HG03575 (cell line): ENCODE measurements around the gene RUNX3.
"Not testable (repeated sequence)": the region's sequence is repeated elsewhere in the genome, so short reads cannot be mapped to it uniquely, and the experiment has no call there.

Experiments
- ATAC-seq: cut with Tn5 transposase; IDR thresholded peaks from one replicate; pipeline ENCODE4 v1.9.1; 2021; ENCODE audit not compliant: unreplicated experiment, insufficient number of reproducible peaks, low FRiP score; ENCODE audit errors: extremely low read depth

Gene RUNX3

DNA sequence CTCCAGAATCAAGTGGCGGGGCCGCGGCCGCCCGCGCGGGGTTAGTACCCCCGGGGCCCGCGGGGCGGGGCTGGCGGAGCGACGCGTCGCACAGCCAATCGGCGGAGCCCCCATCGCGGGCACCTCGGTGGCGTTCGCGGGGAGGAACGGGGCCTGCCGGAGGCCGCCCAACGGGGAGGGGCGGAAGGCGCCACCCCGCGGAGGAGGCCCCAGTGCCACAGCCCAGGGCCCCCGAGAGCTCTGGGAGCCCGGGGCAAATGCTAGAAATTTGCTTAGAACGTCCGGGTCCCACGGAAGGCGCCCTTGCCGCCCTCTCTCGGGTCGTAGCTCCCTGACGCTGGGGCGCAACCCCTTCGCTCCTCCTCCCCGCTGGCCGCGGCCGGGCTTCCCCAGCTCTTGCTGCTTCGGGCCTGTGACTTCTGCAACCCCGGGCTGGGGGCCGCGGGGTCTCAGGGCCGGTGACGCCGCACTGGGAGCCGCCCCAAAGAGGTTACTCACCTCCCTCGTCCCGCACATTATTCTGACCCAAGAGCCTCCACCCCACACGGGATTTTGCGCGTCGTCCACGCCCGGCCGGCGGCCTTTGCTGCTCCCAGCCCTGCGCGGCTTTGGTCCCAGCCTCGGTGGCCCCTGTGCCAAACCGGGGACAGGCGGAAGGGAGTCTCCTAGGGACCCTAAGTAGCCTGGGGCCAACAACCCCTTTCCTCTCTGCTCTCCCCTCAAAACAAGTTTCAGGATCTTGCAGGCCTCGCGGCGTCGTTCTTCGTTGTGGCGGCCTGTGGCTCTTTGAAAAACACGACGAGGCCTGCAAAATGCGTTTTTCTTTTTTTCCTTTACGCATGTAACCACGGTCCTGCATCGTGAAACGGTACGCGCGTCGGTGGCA is at the start of gene RUNX3:
Gene RUNX3 (minus strand): TSS at position 17 of the 886 bp plus-strand sequence. CDS start 408 bp downstream, outside the sequence.
- ATAC-seq: peak; percentile 61

DNA sequence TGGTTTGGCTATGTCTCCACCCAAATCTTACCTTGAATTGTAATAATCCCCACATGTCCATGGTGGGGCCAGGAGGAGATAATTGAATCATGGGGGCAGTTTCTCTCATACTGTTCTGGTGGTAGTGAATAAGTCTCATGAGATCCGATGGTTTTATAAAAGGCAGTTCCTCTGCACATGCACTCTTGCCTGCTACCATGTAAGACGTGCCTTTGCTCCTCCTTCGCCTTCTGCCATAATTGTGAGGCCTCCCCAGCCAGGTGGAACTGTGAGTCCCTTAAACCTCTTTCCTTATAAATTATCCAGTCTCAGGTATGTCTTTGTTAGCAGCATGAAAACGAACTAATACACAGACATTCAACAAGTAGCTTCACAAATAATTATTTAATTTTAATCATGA is 49.2 kb upstream of the RUNX3 start:
- not testable (repeated sequence) for ATAC-seq

DNA sequence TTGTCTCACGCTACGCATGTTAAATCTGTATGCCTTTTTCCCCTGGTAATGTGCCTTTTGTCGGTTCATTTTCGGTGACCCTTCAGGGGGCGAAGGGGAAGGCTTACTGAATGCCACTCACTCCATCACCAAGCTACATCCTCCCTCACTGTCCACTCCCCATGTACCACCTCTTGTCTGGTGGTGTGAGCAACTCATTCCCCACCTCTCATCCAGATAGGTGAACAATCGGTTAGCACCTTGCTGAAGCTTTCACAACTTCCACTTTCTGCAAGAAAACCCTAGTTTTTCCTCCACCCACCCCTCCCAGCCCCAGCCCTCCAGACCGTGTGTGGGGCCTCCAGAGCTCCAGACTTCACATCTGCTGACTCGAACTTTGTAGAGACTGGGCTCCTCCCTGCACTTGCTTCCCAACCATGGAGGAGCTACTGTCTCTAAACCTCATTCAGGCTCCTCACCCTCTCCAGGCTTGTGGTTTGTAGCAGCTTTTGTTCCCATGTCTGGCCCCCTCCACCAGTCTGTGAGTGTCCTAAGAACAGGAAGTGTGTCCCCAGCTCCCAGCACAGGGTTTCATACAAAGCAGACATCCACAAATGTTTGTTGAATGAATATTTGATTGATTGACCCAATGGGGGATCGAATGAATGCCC is 48.4 kb upstream of the RUNX3 start:
- ATAC-seq: no peak

DNA sequence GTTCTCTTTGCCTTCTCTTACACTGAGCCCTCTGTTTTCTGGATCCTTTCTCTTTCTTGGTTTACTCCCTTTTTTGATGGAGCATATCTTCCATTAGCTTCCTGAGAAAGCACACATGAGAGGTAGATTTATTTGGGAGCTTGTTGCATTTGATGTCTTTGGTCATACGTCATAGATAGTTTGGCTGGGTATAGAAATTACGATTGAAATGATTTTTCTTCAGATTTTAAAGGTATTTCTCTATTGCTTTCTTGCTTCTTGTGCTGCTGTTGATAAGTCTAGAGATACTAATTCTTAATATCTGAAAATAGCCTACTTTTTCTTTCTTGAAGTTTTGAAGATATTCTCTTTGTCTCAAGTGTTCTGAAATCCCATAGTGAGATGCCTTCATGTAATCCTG is 45.3 kb upstream of the RUNX3 start:
- ATAC-seq: no peak

DNA sequence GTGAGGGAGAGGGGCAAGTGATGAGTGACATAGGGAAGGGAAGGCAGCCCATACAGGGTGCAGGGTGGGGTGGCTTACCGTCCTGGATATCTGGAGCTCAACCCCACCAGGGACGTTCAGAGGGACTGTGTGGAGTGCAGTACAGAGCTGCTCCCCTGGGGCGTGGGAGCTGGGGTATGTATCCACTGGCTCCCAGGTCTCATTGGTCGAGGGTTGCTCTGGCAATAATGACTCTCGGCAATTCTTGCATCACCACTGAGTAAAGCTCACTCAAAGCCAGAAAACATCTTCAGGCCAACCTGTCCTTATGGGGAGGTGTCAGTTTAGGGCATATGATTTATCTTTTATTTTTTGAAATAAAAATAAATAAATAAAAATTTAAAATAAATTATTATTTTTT is 43.2 kb upstream of the RUNX3 start:
- no peak for ATAC-seq

DNA sequence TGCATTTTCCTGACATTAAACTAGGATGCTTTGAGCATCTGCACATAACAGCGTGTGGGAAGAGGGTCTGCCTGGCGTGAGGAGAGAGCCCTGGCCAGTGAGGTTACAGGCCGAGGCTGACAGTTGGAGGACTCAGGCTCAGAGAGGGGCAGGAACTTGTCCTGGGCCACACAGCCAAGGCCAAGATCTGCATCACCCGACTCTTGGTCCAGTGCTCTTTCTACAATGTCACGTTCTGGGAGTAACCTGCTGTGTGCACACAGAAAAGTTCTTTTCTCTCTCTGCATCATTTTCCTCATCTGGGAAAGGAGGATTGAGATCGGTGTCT is 42.8 kb upstream of the RUNX3 start:
- ATAC-seq: no peak

DNA sequence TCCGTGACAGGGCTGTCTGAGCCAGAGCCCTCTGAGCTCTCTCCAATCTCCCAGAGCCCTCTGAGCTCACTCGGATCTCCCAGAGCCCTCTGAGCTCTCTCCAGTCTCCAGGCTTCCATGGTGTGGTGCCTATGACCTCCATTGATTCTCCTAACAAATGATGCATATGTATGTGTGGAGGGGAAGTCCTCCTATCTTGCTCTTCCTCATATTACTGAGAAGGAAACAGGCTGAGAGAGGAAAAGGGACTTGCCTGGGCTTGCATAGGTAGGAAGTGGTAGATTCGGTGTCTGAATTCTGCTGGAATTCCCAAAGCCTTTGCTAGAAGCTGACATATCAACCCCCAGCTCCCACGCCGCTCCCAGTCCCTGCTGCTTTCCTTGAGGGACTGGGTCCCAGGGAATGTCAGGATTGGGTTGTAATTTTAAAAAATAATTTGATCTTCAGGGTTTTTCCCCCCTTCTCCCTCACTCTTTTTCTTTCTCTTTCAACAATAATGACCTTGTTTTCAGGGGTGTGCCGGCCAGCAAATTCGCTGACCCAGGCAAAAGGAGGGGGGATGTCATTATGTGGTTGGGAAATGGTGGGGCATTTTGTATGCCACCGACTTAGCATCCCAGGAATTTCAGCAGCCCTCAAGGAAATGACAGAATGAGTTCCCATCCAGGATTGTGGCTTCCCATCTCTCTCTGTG is 42.3 kb upstream of the RUNX3 start:
- no peak for ATAC-seq

DNA sequence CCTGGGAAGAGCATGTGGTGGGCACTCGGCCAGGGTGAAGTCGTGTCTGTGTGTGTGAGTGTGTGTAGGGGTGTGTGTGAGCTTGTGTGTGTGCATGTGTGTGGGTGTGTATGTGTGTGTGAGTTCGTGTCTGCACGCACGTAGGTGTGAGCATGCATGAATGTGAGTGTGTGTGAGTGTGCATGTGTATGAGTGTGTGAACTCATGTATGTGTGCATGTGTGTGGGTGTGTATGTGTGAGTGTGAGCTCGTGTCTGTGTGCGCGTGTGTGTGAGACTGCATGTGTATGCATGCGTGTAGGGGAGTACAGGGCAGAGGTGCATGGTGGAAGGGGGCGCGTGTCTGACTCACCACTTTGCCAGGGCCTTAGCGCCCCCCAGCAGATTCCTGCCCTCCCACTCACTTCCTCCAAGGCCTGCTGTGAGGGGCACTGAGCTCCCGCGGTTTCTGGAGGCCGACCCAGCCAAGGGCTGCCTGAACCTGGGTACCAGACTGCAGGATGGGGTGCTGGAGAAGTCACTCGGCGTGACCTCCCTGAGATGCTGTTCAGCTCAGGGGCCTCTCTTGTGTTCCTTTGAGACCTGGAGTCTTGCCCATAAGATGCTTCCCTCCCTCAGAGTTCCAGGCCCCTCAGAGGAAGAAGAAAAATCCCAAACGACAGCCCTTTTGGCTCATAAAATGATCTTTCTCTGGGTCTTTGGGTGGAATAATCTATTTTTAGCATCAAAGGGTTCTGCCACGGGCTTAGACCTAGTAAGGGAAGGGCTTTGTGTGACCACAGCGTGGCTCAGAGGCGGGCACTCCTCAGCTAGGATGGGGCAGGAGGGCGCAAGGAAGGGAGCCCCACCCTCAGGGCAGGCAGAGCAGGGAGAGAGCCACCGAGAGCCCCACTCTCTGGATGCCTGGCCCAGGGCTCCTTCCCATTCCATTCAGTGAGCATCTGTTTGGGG is 41.1 kb upstream of the RUNX3 start:
- no peak for ATAC-seq

DNA sequence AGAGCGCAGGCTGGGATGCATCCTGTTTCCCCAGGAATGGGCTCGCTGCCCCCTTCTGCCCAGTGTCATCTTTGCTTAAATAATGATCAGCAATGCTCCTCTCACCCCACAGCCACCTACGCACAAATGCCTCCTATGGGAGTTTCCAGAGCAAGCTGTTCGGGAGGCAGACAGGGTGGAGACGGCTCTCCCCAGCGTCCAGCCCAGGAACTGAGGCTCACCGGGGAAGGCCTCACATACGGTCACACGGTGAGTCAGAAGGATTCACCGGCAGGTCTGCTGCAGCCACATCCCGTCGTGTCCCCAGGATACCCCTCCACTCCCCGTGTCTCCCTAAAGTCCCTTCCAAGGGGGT is 40.3 kb upstream of the RUNX3 start:
- ATAC-seq: no peak

DNA sequence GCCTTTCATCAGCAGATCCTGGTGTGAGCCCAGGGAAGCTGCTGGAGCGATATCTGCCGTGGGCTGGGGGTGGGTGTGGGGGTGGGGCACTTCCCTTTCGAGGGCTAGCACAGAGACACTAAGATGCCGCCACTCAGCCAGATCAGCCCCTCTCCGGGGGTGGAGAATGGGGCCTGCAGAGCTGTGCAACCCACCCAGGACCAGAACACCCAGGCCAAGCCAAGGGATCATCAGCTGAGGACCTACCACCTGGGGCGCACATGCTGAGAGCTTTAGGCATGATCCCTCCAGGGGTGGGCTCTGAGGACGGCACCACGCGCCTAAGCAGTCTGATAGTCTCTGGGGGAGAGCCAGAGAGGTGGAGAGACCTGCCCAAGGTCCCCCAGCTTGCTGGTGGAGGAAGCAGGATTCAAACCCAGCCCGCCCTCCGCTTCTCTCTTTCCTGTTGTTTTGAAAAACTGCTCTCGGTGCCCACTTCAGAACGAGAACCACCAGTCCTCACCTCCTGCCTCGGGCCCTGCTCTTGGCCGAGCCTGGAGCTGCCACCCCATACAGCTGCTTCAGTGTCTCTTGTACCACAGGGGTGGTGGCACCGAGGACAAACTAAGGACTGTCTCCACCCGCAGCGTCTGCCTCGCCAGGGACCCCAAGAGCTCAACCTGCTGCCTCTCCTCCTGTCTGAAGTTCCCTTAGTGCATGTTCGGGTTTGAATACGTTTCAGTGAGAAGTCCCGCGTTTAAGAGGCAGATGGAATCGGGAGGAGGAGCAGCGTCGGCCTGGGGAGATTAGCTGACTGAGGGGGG is 39.7 kb upstream of the RUNX3 start:
- ATAC-seq: no peak

DNA sequence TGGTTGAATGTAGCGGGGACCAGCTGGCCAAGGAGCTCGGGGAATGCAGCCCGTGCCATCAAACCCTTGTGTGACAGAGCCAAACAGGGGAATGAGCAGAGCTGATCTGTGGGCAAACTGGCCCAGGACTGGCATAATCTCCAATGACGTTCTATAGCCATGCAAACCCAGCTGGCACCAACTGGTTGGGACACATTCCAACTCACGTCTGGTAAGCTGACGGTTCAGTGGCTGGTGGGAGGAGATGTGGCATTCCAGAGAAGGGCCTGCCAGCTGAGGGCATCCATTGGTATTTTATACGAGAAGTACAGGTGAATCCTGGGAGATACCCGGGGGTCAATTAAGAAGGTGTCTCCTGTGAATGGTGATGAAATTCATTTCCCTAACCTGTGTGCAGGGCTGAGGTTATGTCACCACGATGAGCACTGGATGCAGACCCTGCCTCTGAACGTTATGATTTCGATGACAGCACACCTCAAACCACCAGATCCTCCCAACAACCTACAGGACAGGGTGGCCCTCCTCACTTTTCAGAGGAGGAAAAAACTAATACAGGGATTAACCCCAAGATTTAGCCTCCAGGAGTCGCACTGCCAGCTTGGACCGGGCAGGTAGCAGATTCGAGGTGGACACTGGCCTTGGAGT is 39.0 kb upstream of the RUNX3 start:
- ATAC-seq: no peak

DNA sequence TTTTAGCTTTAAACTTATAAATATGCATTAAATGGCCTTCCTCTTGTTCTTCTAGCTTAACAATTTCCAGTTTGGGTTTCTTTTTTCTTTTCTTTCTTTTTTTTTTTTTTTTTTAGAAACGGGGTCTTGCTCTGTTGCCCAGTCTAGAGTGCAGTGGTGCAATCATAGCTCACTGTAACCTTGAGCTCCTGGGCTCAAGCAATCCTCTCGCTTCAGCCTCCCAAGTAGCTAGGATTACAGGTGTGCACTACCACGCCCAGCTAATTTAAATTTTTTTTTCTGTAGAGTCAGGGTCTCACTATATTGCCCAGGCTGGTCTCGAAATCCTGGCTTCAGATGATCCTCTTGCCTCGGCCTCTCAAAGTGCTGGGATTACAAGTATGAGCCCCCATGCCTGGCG is 37.9 kb upstream of the RUNX3 start:
- no peak for ATAC-seq

DNA sequence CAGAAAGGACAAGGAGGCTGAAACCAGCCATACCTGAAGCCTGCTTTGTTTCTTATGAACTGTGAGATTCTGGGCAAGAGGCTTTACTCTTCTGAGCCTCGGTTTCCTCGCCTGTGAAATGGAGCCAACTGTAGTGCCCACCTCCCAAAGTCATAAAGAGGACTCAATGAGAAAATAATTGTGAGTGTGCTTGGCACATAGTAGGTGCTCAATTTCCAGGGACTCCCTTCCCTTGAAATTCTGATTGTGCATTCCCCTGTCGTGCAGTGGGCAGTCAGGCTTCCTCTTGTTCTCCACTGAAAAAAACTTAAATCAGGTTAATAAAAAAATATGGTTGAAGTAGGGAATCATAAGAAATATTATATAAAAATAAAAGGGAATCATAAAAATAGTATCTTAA is 37.5 kb upstream of the RUNX3 start:
- ATAC-seq: no peak

DNA sequence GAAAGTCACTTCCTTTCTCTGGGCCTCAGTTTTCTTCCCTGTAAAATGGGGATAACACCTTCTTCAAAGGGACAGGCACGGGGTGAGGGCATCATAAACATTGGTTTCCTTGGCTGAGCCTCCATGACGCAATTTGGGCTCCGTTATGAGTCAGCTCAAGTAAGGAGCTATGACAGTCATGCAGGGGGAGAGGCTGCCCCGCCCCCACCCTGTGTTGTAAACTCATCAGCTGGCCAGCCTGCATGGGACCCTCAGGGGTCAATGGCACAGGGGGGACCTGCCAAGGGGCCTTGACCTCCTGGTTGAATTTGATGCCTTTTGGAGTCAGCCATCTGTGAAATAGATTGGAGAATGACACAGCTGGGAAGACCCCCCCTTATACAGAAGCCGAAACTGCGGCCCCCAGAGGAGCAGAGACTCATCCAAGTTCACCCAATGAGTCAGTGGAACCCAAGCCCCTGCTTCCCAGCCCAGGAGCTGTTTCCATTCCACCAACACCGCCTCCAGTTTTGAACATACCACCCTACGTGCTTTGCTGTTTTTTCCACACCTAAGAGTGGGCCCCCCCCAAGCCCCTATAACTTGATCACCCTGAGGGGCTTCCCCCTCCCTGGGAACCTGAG is 36.8 kb upstream of the RUNX3 start:
- ATAC-seq: no peak

DNA sequence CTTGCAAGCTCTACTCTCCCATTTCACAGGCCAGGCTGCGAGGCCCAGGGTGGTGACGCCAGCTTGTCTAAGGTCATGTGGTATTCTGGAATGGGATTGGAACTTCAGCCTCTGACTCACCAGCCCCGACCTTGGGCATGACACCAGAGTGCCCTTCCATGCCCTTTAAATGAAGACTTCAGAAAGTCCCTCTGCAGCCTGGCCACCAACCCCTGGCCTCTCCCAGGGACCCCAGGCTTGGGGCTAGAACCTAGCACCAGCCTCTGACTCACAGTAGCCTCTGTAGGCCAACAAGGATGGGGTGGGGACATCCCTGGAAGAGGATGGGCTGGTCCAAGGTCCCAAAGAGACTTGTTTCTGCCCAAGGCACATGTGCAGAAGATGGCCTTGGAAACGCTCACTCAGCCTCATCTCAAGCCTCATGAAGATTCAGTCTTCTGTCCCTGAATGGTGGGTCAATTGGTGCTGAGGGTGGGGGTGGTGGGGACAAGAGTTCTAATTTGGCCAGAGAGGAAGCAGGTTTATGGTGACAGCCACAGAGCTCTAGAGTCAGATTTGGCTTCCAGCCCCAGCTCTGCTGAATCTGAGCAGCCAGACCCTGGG is 36.1 kb upstream of the RUNX3 start:
- no peak for ATAC-seq

DNA sequence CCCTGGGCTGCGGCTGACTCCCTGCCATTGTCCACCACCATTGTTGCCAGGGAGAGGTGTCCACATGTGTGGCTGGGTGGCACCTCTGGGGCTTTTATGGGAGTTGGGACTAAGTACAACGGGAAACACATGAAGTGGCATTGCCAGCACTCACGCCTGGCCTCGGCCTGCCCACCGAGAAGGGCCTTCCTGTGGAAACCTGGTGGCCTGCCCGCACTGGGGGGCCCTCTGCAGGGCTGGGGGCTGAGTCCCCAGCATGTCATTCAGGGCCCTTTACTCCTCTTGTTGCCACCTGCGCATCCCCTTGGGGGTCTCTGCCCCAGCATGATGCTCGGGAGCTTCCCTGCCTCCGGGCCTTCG is 35.5 kb upstream of the RUNX3 start:
- ATAC-seq: peak; percentile 2
